HEK293 (cell line): ENCODE results near the gene ROBO1.

ENCODE experiments used
- CTCF ChIA-PET: fragments of 350-600 bp; formaldehyde crosslinking; extraction: SDS; loops from one replicate; lab custom pipeline; 2021; ENCODE audit warnings: antibody characterized with exemption; lab: Yijun Ruan, JAX
- POLR2A ChIA-PET: fragments of 300-600 bp; formaldehyde crosslinking; extraction: SDS; loops from one replicate; lab custom pipeline; 2020; ENCODE audit warnings: antibody characterized with exemption, inconsistent platforms; lab: Yijun Ruan, JAX
- H3K27ac ChIP-seq: fragments of 200-500 bp; sonication (Bioruptor generic); 2 replicates; pipeline ENCODE4 v1.5.1; 2014; ENCODE audit warnings: low read depth, low read length, control low read depth, inconsistent platforms; ENCODE audit errors: extremely low read depth
- H3K36me3 ChIP-seq, 2 experiments: fragments of 200-500 bp in 1 of 2; sonication (Bioruptor generic) in 1 of 2; 1 replicate in 1 of 2; 2 replicates in 1 of 2; pipeline ENCODE4 v1.5.1; 2014 to 2017; ENCODE audit warnings: inconsistent platforms in 2 of 2, low read length in 2 of 2; ENCODE audit not compliant: control insufficient read depth in 2 of 2, insufficient read depth in 1 of 2
- H3K4me1 ChIP-seq: fragments of 200-500 bp; sonication (Bioruptor generic); 2 replicates; pipeline ENCODE4 v1.5.1; 2014; ENCODE audit warnings: mild to moderate bottlenecking, low read length, inconsistent platforms; ENCODE audit not compliant: control insufficient read depth, insufficient read depth
- H3K4me3 ChIP-seq: 2 replicates; pipeline ENCODE4 v1.5.1; 2011; ENCODE audit warnings: low read depth, mild to moderate bottlenecking, control low read depth, low read length, moderate library complexity
- H3K9me3 ChIP-seq: fragments of 200-500 bp; sonication (Bioruptor generic); 2 replicates; pipeline ENCODE4 v1.5.1; 2014; ENCODE audit warnings: low read depth, low read length, inconsistent platforms; ENCODE audit not compliant: control insufficient read depth, insufficient read depth
- CTCF ChIP-seq: fragments of 450-650 bp; formaldehyde crosslinking; IDR thresholded peaks from 2 replicates; pipeline ENCODE4 v1.5.1; 2016; ENCODE audit warnings: missing biosample characterization, missing genetic modification characterization
- GLI2 ChIP-seq: fragments of 450-650 bp; formaldehyde crosslinking; IDR thresholded peaks from 2 replicates; pipeline ENCODE4; 2017; ENCODE audit warnings: missing biosample characterization, missing genetic modification characterization, low read depth, borderline replicate concordance
- KLF1 ChIP-seq: fragments of 450-650 bp; formaldehyde crosslinking; IDR thresholded peaks from 2 replicates; pipeline ENCODE4 v1.5.1; 2016; ENCODE audit warnings: missing biosample characterization, missing genetic modification characterization
- KLF7 ChIP-seq: fragments of 450-650 bp; formaldehyde crosslinking; IDR thresholded peaks from 2 replicates; pipeline ENCODE4 v1.5.1; 2016; ENCODE audit warnings: missing biosample characterization, missing genetic modification characterization, borderline replicate concordance
- MYNN ChIP-seq: fragments of 450-650 bp; formaldehyde crosslinking; IDR thresholded peaks from 2 replicates; pipeline ENCODE4 v1.5.1; 2016; ENCODE audit warnings: missing biosample characterization, missing genetic modification characterization, borderline replicate concordance
- PRDM1 ChIP-seq: fragments of 450-650 bp; formaldehyde crosslinking; IDR thresholded peaks from 2 replicates; pipeline ENCODE4; 2016; ENCODE audit warnings: missing biosample characterization, missing genetic modification characterization
- YY2 ChIP-seq: fragments of 450-650 bp; formaldehyde crosslinking; IDR thresholded peaks from 2 replicates; pipeline ENCODE4 v1.5.1; 2016; ENCODE audit warnings: missing biosample characterization, missing genetic modification characterization
- ZFP37 ChIP-seq: fragments of 450-650 bp; formaldehyde crosslinking; IDR thresholded peaks from 2 replicates; pipeline ENCODE4 v1.5.1; 2016; ENCODE audit warnings: missing biosample characterization, missing genetic modification characterization
- ZFP41 ChIP-seq: fragments of 450-650 bp; formaldehyde crosslinking; IDR thresholded peaks from 2 replicates; pipeline ENCODE4 v1.5.1; 2016; ENCODE audit warnings: missing biosample characterization, missing genetic modification characterization, borderline replicate concordance
- ZNF114 ChIP-seq: fragments of 450-650 bp; formaldehyde crosslinking; IDR thresholded peaks from 2 replicates; pipeline ENCODE4 v1.5.0; 2017; ENCODE audit warnings: missing biosample characterization, missing genetic modification characterization
- ZNF146 ChIP-seq: fragments of 450-650 bp; formaldehyde crosslinking; IDR thresholded peaks from 2 replicates; pipeline ENCODE4 v1.5.1; 2016; ENCODE audit warnings: missing biosample characterization, missing genetic modification characterization
- ZNF221 ChIP-seq: fragments of 450-650 bp; formaldehyde crosslinking; IDR thresholded peaks from 2 replicates; pipeline ENCODE4 v1.5.1; 2017; ENCODE audit warnings: missing biosample characterization, missing genetic modification characterization, borderline replicate concordance
- ZNF23 ChIP-seq: fragments of 450-650 bp; formaldehyde crosslinking; IDR thresholded peaks from 2 replicates; pipeline ENCODE4 v1.5.1; 2016; ENCODE audit warnings: missing biosample characterization, missing genetic modification characterization, borderline replicate concordance
- ZNF311 ChIP-seq: fragments of 450-650 bp; formaldehyde crosslinking; IDR thresholded peaks from 2 replicates; pipeline ENCODE4 v1.5.1; 2017; ENCODE audit warnings: missing biosample characterization, missing genetic modification characterization, borderline replicate concordance
- ZNF324 ChIP-seq: fragments of 450-650 bp; formaldehyde crosslinking; IDR thresholded peaks from 2 replicates; pipeline ENCODE4 v1.5.1; 2016; ENCODE audit warnings: missing biosample characterization, missing genetic modification characterization
- ZNF350 ChIP-seq: fragments of 450-650 bp; formaldehyde crosslinking; IDR thresholded peaks from 2 replicates; pipeline ENCODE4 v1.5.0; 2017; ENCODE audit warnings: missing biosample characterization, mild to moderate bottlenecking, missing genetic modification characterization
- ZNF404 ChIP-seq: fragments of 450-650 bp; formaldehyde crosslinking; IDR thresholded peaks from 2 replicates; pipeline ENCODE4 v1.5.1; 2017; ENCODE audit warnings: missing biosample characterization, missing genetic modification characterization
- ZNF747 ChIP-seq: fragments of 450-650 bp; formaldehyde crosslinking; IDR thresholded peaks from 2 replicates; pipeline ENCODE4 v1.5.1; 2016; ENCODE audit warnings: missing biosample characterization, missing genetic modification characterization
- ZNF768 ChIP-seq: fragments of 450-650 bp; formaldehyde crosslinking; IDR thresholded peaks from 2 replicates; pipeline ENCODE4 v1.5.1; 2018; ENCODE audit warnings: missing biosample characterization, mild to moderate bottlenecking, missing genetic modification characterization
- ZNF776 ChIP-seq: fragments of 450-650 bp; formaldehyde crosslinking; IDR thresholded peaks from 2 replicates; pipeline ENCODE4 v1.5.0; 2017; ENCODE audit warnings: missing biosample characterization, missing genetic modification characterization, borderline replicate concordance
- TF ChIP-seq, protein P1 (sequence below): fragments of 450-650 bp; formaldehyde crosslinking; IDR thresholded peaks from 2 replicates; pipeline ENCODE4 v1.5.1; 2016; ENCODE audit warnings: missing biosample characterization, missing genetic modification characterization
- TF ChIP-seq, protein P2 (sequence below): fragments of 450-650 bp; formaldehyde crosslinking; IDR thresholded peaks from 2 replicates; pipeline ENCODE4 v1.5.1; 2016; ENCODE audit warnings: missing biosample characterization, missing genetic modification characterization
- TF ChIP-seq, protein P3 (sequence below): fragments of 450-650 bp; formaldehyde crosslinking; IDR thresholded peaks from 2 replicates; pipeline ENCODE4 v1.5.1; 2016; ENCODE audit warnings: missing biosample characterization, missing genetic modification characterization
- TF ChIP-seq, protein P4 (sequence below): fragments of 450-650 bp; formaldehyde crosslinking; IDR thresholded peaks from 2 replicates; pipeline ENCODE4 v1.5.1; 2016; ENCODE audit warnings: missing biosample characterization, missing genetic modification characterization

ROBO1 gene

GRCh38 chr3:79204351-79204750 is 563.4 kb downstream of the ROBO1 start (continued):
- TF ChIP-seq CTCF (tag by site-specific recombination), result no peak
- no peak for TF ChIP-seq ZNF324 (tag by site-specific recombination)
- no peak for TF ChIP-seq ZNF221 (tag by site-specific recombination)
- TF ChIP-seq PRDM1 (tag by site-specific recombination), result no peak
- TF ChIP-seq ZNF350 (tag by site-specific recombination), result no peak
- no peak for TF ChIP-seq ZNF404 (tag by site-specific recombination)
- no peak for TF ChIP-seq ZNF747 (tag by site-specific recombination)
- TF ChIP-seq MYNN (tag by site-specific recombination), result no peak
- TF ChIP-seq, protein P1, sequence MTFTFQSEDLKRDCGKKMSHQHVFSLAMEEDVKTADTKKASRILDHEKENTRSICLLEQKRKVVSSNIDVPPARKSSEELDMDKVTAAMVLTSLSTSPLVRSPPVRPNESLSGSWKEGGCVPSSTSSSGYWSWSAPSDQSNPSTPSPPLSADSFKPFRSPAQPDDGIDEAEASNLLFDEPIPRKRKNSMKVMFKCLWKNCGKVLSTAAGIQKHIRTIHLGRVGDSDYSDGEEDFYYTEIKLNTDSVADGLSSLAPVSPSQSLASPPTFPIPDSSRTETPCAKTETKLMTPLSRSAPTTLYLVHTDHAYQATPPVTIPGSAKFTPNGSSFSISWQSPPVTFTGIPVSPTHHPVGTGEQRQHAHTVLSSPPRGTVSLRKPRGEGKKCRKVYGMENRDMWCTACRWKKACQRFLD (tag by site-specific recombination), result no peak
- TF ChIP-seq ZNF311, result no peak
- no peak for TF ChIP-seq ZNF768 (tag by site-specific recombination)

- no peak overlapping the region for H3K4me3 ChIP-seq
- CTCF ChIA-PET, result no interaction called here
- no peaks in the 10 kb centered on the region for H3K4me1 ChIP-seq
- POLR2A ChIA-PET, result no interaction called here
- H3K36me3 ChIP-seq, result no peaks in the 10 kb centered on the region
- H3K27ac ChIP-seq, result no peak overlapping the region
- no peaks in the 10 kb centered on the region for H3K9me3 ChIP-seq
- TF ChIP-seq, protein P2, sequence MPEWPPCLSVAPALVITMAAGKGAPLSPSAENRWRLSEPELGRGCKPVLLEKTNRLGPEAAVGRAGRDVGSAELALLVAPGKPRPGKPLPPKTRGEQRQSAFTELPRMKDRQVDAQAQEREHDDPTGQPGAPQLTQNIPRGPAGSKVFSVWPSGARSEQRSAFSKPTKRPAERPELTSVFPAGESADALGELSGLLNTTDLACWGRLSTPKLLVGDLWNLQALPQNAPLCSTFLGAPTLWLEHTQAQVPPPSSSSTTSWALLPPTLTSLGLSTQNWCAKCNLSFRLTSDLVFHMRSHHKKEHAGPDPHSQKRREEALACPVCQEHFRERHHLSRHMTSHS (tag by site-specific recombination), result no peak
- no peak for TF ChIP-seq ZNF114 (tag by site-specific recombination)
- no peak for TF ChIP-seq ZNF146 (tag by site-specific recombination)
- TF ChIP-seq, protein P3, sequence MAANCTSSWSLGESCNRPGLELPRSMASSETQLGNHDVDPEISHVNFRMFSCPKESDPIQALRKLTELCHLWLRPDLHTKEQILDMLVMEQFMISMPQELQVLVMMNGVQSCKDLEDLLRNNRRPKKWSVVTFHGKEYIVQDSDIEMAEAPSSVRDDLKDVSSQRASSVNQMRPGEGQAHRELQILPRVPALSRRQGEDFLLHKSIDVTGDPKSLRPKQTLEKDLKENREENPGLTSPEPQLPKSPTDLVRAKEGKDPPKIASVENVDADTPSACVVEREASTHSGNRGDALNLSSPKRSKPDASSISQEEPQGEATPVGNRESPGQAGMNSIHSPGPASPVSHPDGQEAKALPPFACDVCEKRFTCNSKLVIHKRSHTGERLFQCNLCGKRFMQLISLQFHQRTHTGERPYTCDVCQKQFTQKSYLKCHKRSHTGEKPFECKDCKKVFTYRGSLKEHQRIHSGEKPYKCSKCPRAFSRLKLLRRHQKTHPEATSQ (tag by site-specific recombination), result no peak
- TF ChIP-seq ZFP37 (tag by site-specific recombination), result no peak
Observed at GRCh38 chr3:79203144-79203519, 564.7 kb downstream of the ROBO1 start.

DNA sequence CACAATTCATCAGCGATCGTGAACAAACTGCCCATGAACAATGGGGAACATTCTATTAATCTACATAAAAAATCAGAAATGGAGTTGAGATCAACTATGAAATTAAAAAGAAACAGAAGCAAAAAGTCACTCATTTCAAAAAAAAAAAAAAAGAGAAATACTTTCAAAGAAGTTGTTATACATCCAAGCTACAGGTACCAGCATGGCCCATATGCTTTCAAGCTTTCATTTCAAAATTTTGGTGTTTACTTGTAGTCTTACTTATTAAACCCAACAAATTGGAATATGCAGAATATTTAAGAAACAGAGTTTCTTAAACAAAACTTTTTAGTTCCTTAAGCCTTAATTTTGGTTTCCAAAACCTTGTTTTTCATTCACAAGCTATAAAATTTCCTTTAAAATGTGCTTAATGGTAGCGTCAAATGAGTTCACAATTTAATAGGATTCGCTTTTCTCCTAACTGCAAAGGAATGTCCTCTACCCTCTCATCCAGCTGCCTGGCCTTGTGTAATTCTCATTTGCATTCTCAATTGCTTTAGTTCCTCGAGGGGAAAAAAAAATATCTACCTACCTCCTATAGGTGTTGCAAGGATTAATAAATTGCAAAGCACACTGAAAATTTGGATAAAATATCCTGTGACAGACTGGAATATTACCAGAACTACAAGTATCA is 565.2 kb downstream of the ROBO1 start:
- CTCF ChIA-PET, result no interaction called here
- POLR2A ChIA-PET, result no interaction called here
- Histone ChIP-seq H3K27ac (no peak overlapping the region), H3K4me1 (no peaks in the 10 kb centered on the region), H3K9me3 (no peaks in the 10 kb centered on the region), H3K4me3 (no peak overlapping the region), H3K36me3 (no peaks in the 10 kb centered on the region)
- TF ChIP-seq KLF7 (no peak), YY2 (tag by site-specific recombination) (no peak), ZFP41 (no peak), KLF1 (no peak), ZNF146 (tag by site-specific recombination) (no peak), ZNF776 (tag by site-specific recombination) (no peak), ZNF23 (no peak), CTCF (tag by site-specific recombination) (no peak), GLI2 (no peak)
- TF ChIP-seq, protein P4, sequence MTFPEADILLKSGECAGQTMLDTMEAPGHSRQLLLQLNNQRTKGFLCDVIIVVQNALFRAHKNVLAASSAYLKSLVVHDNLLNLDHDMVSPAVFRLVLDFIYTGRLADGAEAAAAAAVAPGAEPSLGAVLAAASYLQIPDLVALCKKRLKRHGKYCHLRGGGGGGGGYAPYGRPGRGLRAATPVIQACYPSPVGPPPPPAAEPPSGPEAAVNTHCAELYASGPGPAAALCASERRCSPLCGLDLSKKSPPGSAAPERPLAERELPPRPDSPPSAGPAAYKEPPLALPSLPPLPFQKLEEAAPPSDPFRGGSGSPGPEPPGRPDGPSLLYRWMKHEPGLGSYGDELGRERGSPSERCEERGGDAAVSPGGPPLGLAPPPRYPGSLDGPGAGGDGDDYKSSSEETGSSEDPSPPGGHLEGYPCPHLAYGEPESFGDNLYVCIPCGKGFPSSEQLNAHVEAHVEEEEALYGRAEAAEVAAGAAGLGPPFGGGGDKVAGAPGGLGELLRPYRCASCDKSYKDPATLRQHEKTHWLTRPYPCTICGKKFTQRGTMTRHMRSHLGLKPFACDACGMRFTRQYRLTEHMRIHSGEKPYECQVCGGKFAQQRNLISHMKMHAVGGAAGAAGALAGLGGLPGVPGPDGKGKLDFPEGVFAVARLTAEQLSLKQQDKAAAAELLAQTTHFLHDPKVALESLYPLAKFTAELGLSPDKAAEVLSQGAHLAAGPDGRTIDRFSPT (tag by site-specific recombination), result no peak
